ENCODE data around the gene PLPPR1.

The PLPPR1 gene

GRCh38 chr9:101362450-101362849 is 333.9 kb downstream of the PLPPR1 start:
- no peak for ATAC-seq
- TF ChIP-seq OSR1 (CRISPR knock-in tag; IDR thresholded peaks at IDR 0.05) (no peak), ISL1 (CRISPR knock-in tag; IDR thresholded peaks at IDR 0.05) (no peak), ZNF8 (CRISPR knock-in tag; IDR thresholded peaks at IDR 0.05) (no peak), ZFP30 (CRISPR knock-in tag; IDR thresholded peaks at IDR 0.05) (no peak), ZNF70 (CRISPR knock-in tag; IDR thresholded peaks at IDR 0.05) (no peak), GLIS3 (CRISPR knock-in tag; IDR thresholded peaks at IDR 0.05) (no peak), PPARA (CRISPR knock-in tag; IDR thresholded peaks at IDR 0.05; ENCODE audit: borderline replicate concordance) (no peak), ARNTL (CRISPR knock-in tag; IDR thresholded peaks at IDR 0.05; ENCODE audit: borderline replicate concordance, low read depth) (no peak)
- TF ChIP-seq, protein P1, sequence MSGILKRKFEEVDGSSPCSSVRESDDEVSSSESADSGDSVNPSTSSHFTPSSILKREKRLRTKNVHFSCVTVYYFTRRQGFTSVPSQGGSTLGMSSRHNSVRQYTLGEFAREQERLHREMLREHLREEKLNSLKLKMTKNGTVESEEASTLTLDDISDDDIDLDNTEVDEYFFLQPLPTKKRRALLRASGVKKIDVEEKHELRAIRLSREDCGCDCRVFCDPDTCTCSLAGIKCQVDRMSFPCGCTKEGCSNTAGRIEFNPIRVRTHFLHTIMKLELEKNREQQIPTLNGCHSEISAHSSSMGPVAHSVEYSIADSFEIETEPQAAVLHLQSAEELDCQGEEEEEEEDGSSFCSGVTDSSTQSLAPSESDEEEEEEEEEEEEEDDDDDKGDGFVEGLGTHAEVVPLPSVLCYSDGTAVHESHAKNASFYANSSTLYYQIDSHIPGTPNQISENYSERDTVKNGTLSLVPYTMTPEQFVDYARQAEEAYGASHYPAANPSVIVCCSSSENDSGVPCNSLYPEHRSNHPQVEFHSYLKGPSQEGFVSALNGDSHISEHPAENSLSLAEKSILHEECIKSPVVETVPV (CRISPR knock-in tag; IDR thresholded peaks at IDR 0.05), result no peak

GRCh38 chr9:101365181-101365580 is 336.7 kb downstream of the PLPPR1 start:
- no peak for TF ChIP-seq ZC3H10 (CRISPR knock-in tag; IDR thresholded peaks at IDR 0.05)
- TF ChIP-seq POU6F1 (CRISPR knock-in tag; IDR thresholded peaks at IDR 0.05; ENCODE audit: borderline replicate concordance, low read depth), result no peak
- TF ChIP-seq, protein P2, sequence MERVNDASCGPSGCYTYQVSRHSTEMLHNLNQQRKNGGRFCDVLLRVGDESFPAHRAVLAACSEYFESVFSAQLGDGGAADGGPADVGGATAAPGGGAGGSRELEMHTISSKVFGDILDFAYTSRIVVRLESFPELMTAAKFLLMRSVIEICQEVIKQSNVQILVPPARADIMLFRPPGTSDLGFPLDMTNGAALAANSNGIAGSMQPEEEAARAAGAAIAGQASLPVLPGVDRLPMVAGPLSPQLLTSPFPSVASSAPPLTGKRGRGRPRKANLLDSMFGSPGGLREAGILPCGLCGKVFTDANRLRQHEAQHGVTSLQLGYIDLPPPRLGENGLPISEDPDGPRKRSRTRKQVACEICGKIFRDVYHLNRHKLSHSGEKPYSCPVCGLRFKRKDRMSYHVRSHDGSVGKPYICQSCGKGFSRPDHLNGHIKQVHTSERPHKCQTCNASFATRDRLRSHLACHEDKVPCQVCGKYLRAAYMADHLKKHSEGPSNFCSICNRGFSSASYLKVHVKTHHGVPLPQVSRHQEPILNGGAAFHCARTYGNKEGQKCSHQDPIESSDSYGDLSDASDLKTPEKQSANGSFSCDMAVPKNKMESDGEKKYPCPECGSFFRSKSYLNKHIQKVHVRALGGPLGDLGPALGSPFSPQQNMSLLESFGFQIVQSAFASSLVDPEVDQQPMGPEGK (CRISPR knock-in tag; IDR thresholded peaks at IDR 0.05; ENCODE audit: borderline replicate concordance), result no peak
- no peak for TF ChIP-seq GLIS3 (CRISPR knock-in tag; IDR thresholded peaks at IDR 0.05)
- TF ChIP-seq TOX (CRISPR knock-in tag; IDR thresholded peaks at IDR 0.05; ENCODE audit: borderline replicate concordance), result no peak
- TF ChIP-seq ZFP3 (CRISPR knock-in tag; IDR thresholded peaks at IDR 0.05), result no peak
- no peak for TF ChIP-seq BACH2 (CRISPR knock-in tag; IDR thresholded peaks at IDR 0.05; ENCODE audit: borderline replicate concordance)
- no peak for TF ChIP-seq ESRRG (CRISPR knock-in tag; IDR thresholded peaks at IDR 0.05)
- no peak for ATAC-seq

- peak; percentile 39; the same call in 2 of the 3 replicates for ATAC-seq
- TF ChIP-seq PPARA (CRISPR knock-in tag; IDR thresholded peaks at IDR 0.05; ENCODE audit: borderline replicate concordance) (no peak), SNAI2 (CRISPR knock-in tag; IDR thresholded peaks at IDR 0.05) (no peak), ZFP3 (CRISPR knock-in tag; IDR thresholded peaks at IDR 0.05) (no peak), ZC3H10 (CRISPR knock-in tag; IDR thresholded peaks at IDR 0.05) (no peak), GLIS3 (CRISPR knock-in tag; IDR thresholded peaks at IDR 0.05) (no peak), ZNF565 (CRISPR knock-in tag; conservative IDR thresholded peaks at IDR 0.05; ENCODE audit: low read depth) (no peak), ARNTL (CRISPR knock-in tag; IDR thresholded peaks at IDR 0.05; ENCODE audit: borderline replicate concordance, low read depth) (no peak), ISL1 (CRISPR knock-in tag; IDR thresholded peaks at IDR 0.05) (no peak), TOX (CRISPR knock-in tag; IDR thresholded peaks at IDR 0.05; ENCODE audit: borderline replicate concordance) (no peak), ZFP30 (CRISPR knock-in tag; IDR thresholded peaks at IDR 0.05) (no peak), POU6F1 (CRISPR knock-in tag; IDR thresholded peaks at IDR 0.05; ENCODE audit: borderline replicate concordance, low read depth) (no peak), OSR1 (CRISPR knock-in tag; IDR thresholded peaks at IDR 0.05) (no peak)
Measured at GRCh38 chr9:101366038-101366756, 337.7 kb downstream of the PLPPR1 start.

GRCh38 chr9:101367323-101367722 is 338.8 kb downstream of the PLPPR1 start:
- no peak for TF ChIP-seq GLIS3 (CRISPR knock-in tag; IDR thresholded peaks at IDR 0.05)
- ATAC-seq, result no peak

GRCh38 chr9:101369286-101369685 is 340.8 kb downstream of the PLPPR1 start:
- no peak for TF ChIP-seq ESRRG (CRISPR knock-in tag; IDR thresholded peaks at IDR 0.05)

More at GRCh38 chr9:101369286-101369685, 340.8 kb downstream of the PLPPR1 start:
- peak; percentile 66 for ATAC-seq
